K562 (cell line): ENCODE data around the gene ITPR2. TPM values are rescaled to one million over a fixed set of nuclear protein-coding genes. Genes with fewer than 3 reads are reported as not detected.

ENCODE experiments used
- ATAC-seq: fragments of 200-7000 bp; cut with Tn5 transposase; 3 replicates; pipeline ENCODE4 v1.9.1; 2020; ENCODE audit warnings: moderate library complexity
- BruUV-seq: library from RNA; stranded (reverse); fragments of 400-500 nt; replicated peaks from 2 replicates; lab custom pipeline; 2021; lab: Mats Ljungman, UMichigan
- CTCF ChIA-PET: fragments of 300-600 bp; formaldehyde crosslinking; extraction: SDS; loops from one replicate; lab custom pipeline; 2021; ENCODE audit warnings: low intra/inter-chr PET ratio; lab: Yijun Ruan, JAX
- POLR2A ChIA-PET: fragments of 300-600, 350-650 bp; sonication (Branson Sonifier 250); formaldehyde crosslinking; extraction: SDS; loops from one replicate; lab custom pipeline; 2021; ENCODE audit warnings: antibody characterized with exemption, inconsistent platforms; lab: Yijun Ruan, JAX
- DNase-seq, 4 experiments: peaks; one replicate each; pipeline versions ENCODE4 v3.0.0 to v3.0.0-alpha.2; 2011 to 2018; ENCODE audit warnings: low spot score in 3 of 4, mixed read lengths in 3 of 4; ENCODE audit errors: extremely low read depth in 1 of 4
- FAIRE-seq: peaks from 2 replicates; lab custom pipeline; 2011; peaks lifted over from hg19 to GRCh38; lab: Jason Lieb, UNC
- H2AFZ ChIP-seq: 2 replicates; pipeline ENCODE4 v1.6.0; 2011; ENCODE audit warnings: low read depth, low read length, control low read depth, inconsistent platforms
- H3K27ac ChIP-seq: fragments of 200-600 bp; 3 replicates; pipeline ENCODE4 v1.8.0; 2011; ENCODE audit warnings: low read depth, mild to moderate bottlenecking, control low read depth, inconsistent platforms, low read length, moderate library complexity, mixed read lengths; ENCODE audit errors: extremely low read depth
- H3K27me3 ChIP-seq, 2 experiments: fragments of 300-600 bp in 1 of 2; 2 replicates in 1 of 2; 3 replicates in 1 of 2; pipeline versions ENCODE4 v1.6.0 to v1.8.0; 2011; ENCODE audit warnings: inconsistent platforms in 2 of 2, low read length in 2 of 2, mild to moderate bottlenecking in 1 of 2, mixed read lengths in 1 of 2, moderate library complexity in 1 of 2; ENCODE audit not compliant: control insufficient read depth in 2 of 2, insufficient read depth in 2 of 2
- H3K36me3 ChIP-seq: fragments of 300-600 bp; 3 replicates; pipeline ENCODE4 v1.8.0; 2011; ENCODE audit warnings: mild to moderate bottlenecking, low read length, inconsistent platforms; ENCODE audit not compliant: control insufficient read depth, insufficient read depth
- H3K4me1 ChIP-seq, 2 experiments: fragments of 200-600 bp in 1 of 2; replicated peaks in 1 of 2; 2 replicates in 1 of 2; 3 replicates in 1 of 2; pipeline versions ENCODE4 v1.5.1 to v1.8.0; 2011; ENCODE audit warnings: inconsistent platforms in 2 of 2, low read length in 2 of 2, mild to moderate bottlenecking in 1 of 2, mixed read lengths in 1 of 2, moderate library complexity in 1 of 2; ENCODE audit not compliant: control insufficient read depth in 2 of 2, insufficient read depth in 2 of 2
- H3K4me2 ChIP-seq: 2 replicates; pipeline ENCODE4 v1.6.1; 2011; ENCODE audit warnings: low read length, control low read depth, inconsistent platforms, mixed read lengths; ENCODE audit not compliant: insufficient read depth
- H3K4me3 ChIP-seq: fragments of 200-600 bp; sonication (generic), shearing (Covaris generic); 2 replicates; pipeline ENCODE4 v1.5.1; 2016; ENCODE audit warnings: control low read depth, inconsistent platforms
- H3K79me2 ChIP-seq: fragments of 200-600 bp; 3 replicates; pipeline ENCODE4 v1.8.0; 2011; ENCODE audit warnings: low read length, inconsistent platforms; ENCODE audit not compliant: control insufficient read depth, insufficient read depth
- H3K9ac ChIP-seq, 2 experiments: 2 replicates each; pipeline versions ENCODE4 v1.6.0 to v1.6.1; 2011; ENCODE audit warnings: low read depth in 2 of 2, low read length in 2 of 2, control low read depth in 1 of 2, inconsistent platforms in 1 of 2, mild to moderate bottlenecking in 1 of 2, mixed read lengths in 1 of 2; ENCODE audit not compliant: insufficient read depth in 1 of 2
- H3K9me1 ChIP-seq: one replicate; pipeline ENCODE4 v1.6.0; 2011; ENCODE audit warnings: inconsistent platforms, mild to moderate bottlenecking, low read length, moderate library complexity; ENCODE audit not compliant: control insufficient read depth, insufficient read depth
- H3K9me3 ChIP-seq: replicated peaks from 2 replicates; pipeline ENCODE4 v1.5.1; 2011; ENCODE audit warnings: low read depth, low read length, inconsistent platforms; ENCODE audit not compliant: control insufficient read depth, insufficient read depth
- H4K20me1 ChIP-seq: replicated peaks from 2 replicates; pipeline ENCODE4 v1.6.1; 2011; ENCODE audit warnings: low read length, inconsistent platforms, mixed read lengths; ENCODE audit not compliant: control insufficient read depth, insufficient read depth
- MEF2A ChIP-seq: IDR thresholded peaks from 2 replicates; pipeline ENCODE4 v1.6.1; 2011; ENCODE audit warnings: low read depth, mild to moderate bottlenecking, low read length, moderate library complexity; ENCODE audit not compliant: control insufficient read depth
- NFATC3 ChIP-seq: fragments of 450-650 bp; IDR thresholded peaks from 2 replicates; pipeline ENCODE4 v1.6.1; 2017; ENCODE audit warnings: mild to moderate bottlenecking
- SP1 ChIP-seq: sonication (generic); formaldehyde crosslinking; IDR thresholded peaks from 2 replicates; pipeline ENCODE4 v1.8.1; 2022; ENCODE audit warnings: mild to moderate bottlenecking, missing genetic modification reagents
- ZNF263 ChIP-seq: sonication (generic); formaldehyde crosslinking; IDR thresholded peaks from 2 replicates; pipeline ENCODE4 v1.8.0; 2022; ENCODE audit warnings: mild to moderate bottlenecking, missing genetic modification reagents, borderline replicate concordance
- ZNF77 ChIP-seq: fragments of 250-450 bp; sonication (Bioruptor Pico); IDR thresholded peaks from 2 replicates; pipeline ENCODE4 v1.5.0; 2020
- WGBS: fragments of 100-300 bp; shearing (Covaris generic); methylation state at CpG from one replicate; pipeline ENCODE4 v1.1.6; 2016; ENCODE audit warnings: low coverage, mixed read lengths; ENCODE audit not compliant: insufficient coverage; ENCODE audit errors: missing lambda C conversion rate; 5-methylcytosine and 5-hydroxymethylcytosine counted together
- in situ Hi-C: fragments of 300-500 bp; cut with MboI; formaldehyde crosslinking; loops from 4 replicates; pipeline ENCODE4 v1.15.0; 2018; ENCODE audit warnings: inconsistent platforms, mixed read lengths
- intact Hi-C: fragments of 100-400 bp; cut with micrococcal nuclease; formaldehyde crosslinking; loops from 2 replicates; pipeline ENCODE4 v1.14.2; 2022
- polyA plus RNA-seq, 8 experiments: library from polyadenylated mRNA; depleted of rRNA in 4 of 8; stranded (reverse) in 5 of 8; unstranded in 3 of 8; fragments of >200 nt; fragmentation: Nextera tagmentation in 2 of 8; fragmentation: Illumina TruSeq in 1 of 8; extraction: Ambion mirVana in 2 of 8; extraction: Trizol in 1 of 8; gene quantifications; 2 replicates each; pipeline versions ENCODE4 v1.2.1 to v1.2.3, GENCODE V29; 2011 to 2014; ENCODE audit warnings: inconsistent platforms in 1 of 8, missing spikeins in 1 of 8
- total RNA-seq, 7 experiments: library from RNA; depleted of rRNA in 6 of 7; stranded (reverse); fragments of >200 nt in 6 of 7; fragmentation: Illumina TruSeq in 2 of 7; extraction: Trizol in 2 of 7; gene quantifications; 2 replicates each; pipeline versions ENCODE4 v1.2.1 to v1.2.3, GENCODE V29; 2011 to 2021; ENCODE audit warnings: low replicate concordance in 1 of 7

ITPR2 gene
- total and polyA plus RNA-seq, 9 of the 15 experiments (the other 6 are each of a cell fraction or from before 2014, with no cell fraction given), result 0.21 to 3.3 (median 0.95) TPM

- intact Hi-C loops, result no loop called here
- ChIA-PET CTCF (no interaction called here), POLR2A (interaction anchor here (0.6 kb wide), 1 partner anchor 122 kb away, joined by 3 read pairs; no protein-coding TSS in a partner anchor)
- no peak for FAIRE-seq
- in situ Hi-C loops, result no loop called here
- Histone ChIP-seq H3K9ac (no peak overlapping the region), H3K36me3 (no peaks in the 10 kb centered on the region), H3K9me3 (no peaks in the 10 kb centered on the region), H3K27ac (no peak overlapping the region), H3K4me1 (peaks cover 0 to 2% of the 10 kb centered on the region in 2 experiments; a peak in 2 of 5 replicates), H3K27me3 (no peaks in the 10 kb centered on the region), H4K20me1 (no peaks in the 10 kb centered on the region), H3K4me2 (no peak overlapping the region), H3K4me3 (no peak overlapping the region), H3K9me1 (no peaks in the 10 kb centered on the region), H2AFZ (no peak overlapping the region), H3K79me2 (no peaks in the 10 kb centered on the region)
- no peak for DNase-seq
- no peak for TF ChIP-seq ZNF77 (CRISPR knock-in tag)
- TF ChIP-seq ZNF263, result no peak
- no peak for TF ChIP-seq MEF2A
- TF ChIP-seq SP1 (CRISPR knock-in tag), result no peak
- TF ChIP-seq NFATC3, result no peak
- no TSS peak for BruUV-seq
- no peak for ATAC-seq
- WGBS, result 0% methylated on average over 1 of the region's 1 CpG
Measured at GRCh38 chr12:26790645-26790994, 42.4 kb downstream of the ITPR2 start.
